HG02885 (cell line): ENCODE results near the gene LSM7.
"Not testable (repeated sequence)": the region's sequence is repeated elsewhere in the genome, so short reads cannot be mapped to it uniquely, and the experiment has no call there.

Experiments
- ATAC-seq: cut with Tn5 transposase; IDR thresholded peaks from one replicate; pipeline ENCODE4 v1.9.1; 2021; ENCODE audit warnings: mild to moderate bottlenecking; ENCODE audit not compliant: unreplicated experiment, poor library complexity

Gene LSM7

GRCh38 chr19:2355168-2356035, 27.0 kb upstream of the LSM7 start:
- ATAC-seq, result no peak

- no peak for ATAC-seq
Measured at GRCh38 chr19:2354670-2355069, 26.3 kb upstream of the LSM7 start.

GRCh38 chr19:2353887-2354592, 25.7 kb upstream of the LSM7 start:
- no peak for ATAC-seq

GRCh38 chr19:2353159-2353886, 24.9 kb upstream of the LSM7 start:
- ATAC-seq, result no peak

GRCh38 chr19:2352121-2352520, 23.7 kb upstream of the LSM7 start:
- ATAC-seq, result no peak

GRCh38 chr19:2351591-2351990, 23.2 kb upstream of the LSM7 start:
- ATAC-seq, result no peak

GRCh38 chr19:2350656-2351055, 22.3 kb upstream of the LSM7 start:
- ATAC-seq, result no peak

- not testable (repeated sequence) for ATAC-seq
Measured at GRCh38 chr19:2349818-2350217, 21.4 kb upstream of the LSM7 start.

GRCh38 chr19:2345794-2346663, 17.6 kb upstream of the LSM7 start:
- no peak for ATAC-seq

GRCh38 chr19:2345076-2345475, 16.7 kb upstream of the LSM7 start:
- no peak for ATAC-seq

GRCh38 chr19:2344381-2344870, 16.0 kb upstream of the LSM7 start:
- ATAC-seq, result no peak

- no peak for ATAC-seq
Measured at GRCh38 chr19:2343289-2343982, 15.1 kb upstream of the LSM7 start.

GRCh38 chr19:2342656-2343288, 14.4 kb upstream of the LSM7 start:
- ATAC-seq, result no peak

- no peak for ATAC-seq
Measured at GRCh38 chr19:2341982-2342381, 13.6 kb upstream of the LSM7 start.

GRCh38 chr19:2341244-2341751, 12.9 kb upstream of the LSM7 start:
- ATAC-seq, result no peak

- ATAC-seq, result no peak
Measured at GRCh38 chr19:2340496-2341243, 12.3 kb upstream of the LSM7 start.

- ATAC-seq, result no peak
Measured at GRCh38 chr19:2339644-2340310, 11.4 kb upstream of the LSM7 start.
